ENCODE measurements around the gene PRR5.

PRR5 gene

DNA sequence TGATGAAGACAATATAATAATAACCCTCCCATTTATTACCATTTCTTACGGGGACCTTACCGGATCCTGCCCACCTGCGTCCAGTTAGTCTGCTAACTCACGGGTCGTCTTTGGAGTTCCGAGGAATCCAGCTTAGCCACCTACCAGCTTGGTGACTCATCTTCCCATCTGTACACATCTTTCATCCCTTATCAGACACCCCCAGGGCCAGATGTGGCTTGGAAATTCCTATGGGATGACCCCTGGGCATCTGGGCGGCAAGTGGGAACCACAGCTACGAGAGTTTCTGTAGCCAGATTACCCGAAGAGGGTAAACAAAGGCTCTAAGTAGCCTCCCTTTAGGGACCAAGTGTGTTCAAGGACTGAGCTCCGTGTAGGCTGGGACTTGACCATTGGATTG, 12.8 kb upstream of the PRR5 start:
- Histone ChIP-seq H3K9ac (no peak overlapping the region), H3K27me3 (ENCODE audit: insufficient read depth, low read depth) (peaks cover 6% of the 10 kb centered on the region; the same call in 1 of the 2 replicates), H3K36me3 (ENCODE audit: insufficient read depth) (no peaks in the 10 kb centered on the region), H3K4me3 (IDR thresholded peaks at IDR 0.05; ENCODE audit: insufficient read depth, low read depth, low read length) (no peak overlapping the region), H3K79me2 (ENCODE audit: insufficient read depth, low read depth) (no peaks in the 10 kb centered on the region), H4K20me1 (ENCODE audit: insufficient read depth) (no peaks in the 10 kb centered on the region), H3K4me1 (ENCODE audit: low read depth, poor library complexity, severe bottlenecking) (peaks cover 4% of the 10 kb centered on the region), H3K27ac (no peak overlapping the region), H2AFZ (ENCODE audit: low read depth) (no peak overlapping the region), H3K4me2 (no peak overlapping the region)
- TF ChIP-seq, protein P1, sequence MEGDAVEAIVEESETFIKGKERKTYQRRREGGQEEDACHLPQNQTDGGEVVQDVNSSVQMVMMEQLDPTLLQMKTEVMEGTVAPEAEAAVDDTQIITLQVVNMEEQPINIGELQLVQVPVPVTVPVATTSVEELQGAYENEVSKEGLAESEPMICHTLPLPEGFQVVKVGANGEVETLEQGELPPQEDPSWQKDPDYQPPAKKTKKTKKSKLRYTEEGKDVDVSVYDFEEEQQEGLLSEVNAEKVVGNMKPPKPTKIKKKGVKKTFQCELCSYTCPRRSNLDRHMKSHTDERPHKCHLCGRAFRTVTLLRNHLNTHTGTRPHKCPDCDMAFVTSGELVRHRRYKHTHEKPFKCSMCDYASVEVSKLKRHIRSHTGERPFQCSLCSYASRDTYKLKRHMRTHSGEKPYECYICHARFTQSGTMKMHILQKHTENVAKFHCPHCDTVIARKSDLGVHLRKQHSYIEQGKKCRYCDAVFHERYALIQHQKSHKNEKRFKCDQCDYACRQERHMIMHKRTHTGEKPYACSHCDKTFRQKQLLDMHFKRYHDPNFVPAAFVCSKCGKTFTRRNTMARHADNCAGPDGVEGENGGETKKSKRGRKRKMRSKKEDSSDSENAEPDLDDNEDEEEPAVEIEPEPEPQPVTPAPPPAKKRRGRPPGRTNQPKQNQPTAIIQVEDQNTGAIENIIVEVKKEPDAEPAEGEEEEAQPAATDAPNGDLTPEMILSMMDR (conservative IDR thresholded peaks at IDR 0.05; ENCODE audit: low read depth, low read length), result no peak

DNA sequence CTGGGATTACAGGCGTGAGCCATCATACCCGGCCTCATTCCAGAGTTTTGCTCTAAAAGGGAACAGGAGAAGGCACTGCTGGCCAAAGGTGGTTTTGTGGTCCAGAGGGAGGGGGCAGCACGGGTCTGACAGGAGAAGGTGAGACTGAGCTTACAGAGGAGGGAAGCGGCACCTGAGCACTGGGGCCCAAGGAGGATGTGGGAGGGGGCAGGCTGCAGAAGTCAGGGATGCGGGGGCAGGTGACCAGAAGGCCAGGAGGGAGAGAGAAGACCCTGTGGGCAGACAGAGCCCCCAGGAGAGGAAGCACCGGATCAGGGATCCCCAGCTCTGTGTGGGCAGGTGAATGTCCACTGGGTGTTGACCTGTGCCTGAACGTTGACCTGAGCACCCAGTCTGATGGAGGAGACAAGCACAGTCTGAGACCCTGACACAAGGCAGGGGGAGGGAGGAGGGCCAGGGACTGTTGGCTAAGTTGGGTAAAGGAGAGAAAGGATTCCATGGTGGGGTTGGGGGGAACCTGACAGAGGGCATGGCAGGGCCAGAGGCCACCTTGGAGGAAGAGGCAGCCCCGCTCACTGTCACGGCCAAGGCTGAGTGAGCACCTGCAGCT, 12.0 kb upstream of the PRR5 start:
- Histone ChIP-seq H3K79me2 (ENCODE audit: insufficient read depth, low read depth) (no peaks in the 10 kb centered on the region), H3K36me3 (ENCODE audit: insufficient read depth) (no peaks in the 10 kb centered on the region), H3K4me3 (IDR thresholded peaks at IDR 0.05; ENCODE audit: insufficient read depth, low read depth, low read length) (no peak overlapping the region), H3K4me1 (ENCODE audit: low read depth, poor library complexity, severe bottlenecking) (peaks cover 3% of the 10 kb centered on the region), H2AFZ (ENCODE audit: low read depth) (no peak overlapping the region), H3K9ac (no peak overlapping the region), H3K27ac (no peak overlapping the region), H4K20me1 (ENCODE audit: insufficient read depth) (no peaks in the 10 kb centered on the region), H3K4me2 (no peak overlapping the region), H3K27me3 (ENCODE audit: insufficient read depth, low read depth) (peaks cover 7% of the 10 kb centered on the region; the same call in 1 of the 2 replicates)
- TF ChIP-seq, protein P1 (conservative IDR thresholded peaks at IDR 0.05; ENCODE audit: low read depth, low read length), result no peak

DNA sequence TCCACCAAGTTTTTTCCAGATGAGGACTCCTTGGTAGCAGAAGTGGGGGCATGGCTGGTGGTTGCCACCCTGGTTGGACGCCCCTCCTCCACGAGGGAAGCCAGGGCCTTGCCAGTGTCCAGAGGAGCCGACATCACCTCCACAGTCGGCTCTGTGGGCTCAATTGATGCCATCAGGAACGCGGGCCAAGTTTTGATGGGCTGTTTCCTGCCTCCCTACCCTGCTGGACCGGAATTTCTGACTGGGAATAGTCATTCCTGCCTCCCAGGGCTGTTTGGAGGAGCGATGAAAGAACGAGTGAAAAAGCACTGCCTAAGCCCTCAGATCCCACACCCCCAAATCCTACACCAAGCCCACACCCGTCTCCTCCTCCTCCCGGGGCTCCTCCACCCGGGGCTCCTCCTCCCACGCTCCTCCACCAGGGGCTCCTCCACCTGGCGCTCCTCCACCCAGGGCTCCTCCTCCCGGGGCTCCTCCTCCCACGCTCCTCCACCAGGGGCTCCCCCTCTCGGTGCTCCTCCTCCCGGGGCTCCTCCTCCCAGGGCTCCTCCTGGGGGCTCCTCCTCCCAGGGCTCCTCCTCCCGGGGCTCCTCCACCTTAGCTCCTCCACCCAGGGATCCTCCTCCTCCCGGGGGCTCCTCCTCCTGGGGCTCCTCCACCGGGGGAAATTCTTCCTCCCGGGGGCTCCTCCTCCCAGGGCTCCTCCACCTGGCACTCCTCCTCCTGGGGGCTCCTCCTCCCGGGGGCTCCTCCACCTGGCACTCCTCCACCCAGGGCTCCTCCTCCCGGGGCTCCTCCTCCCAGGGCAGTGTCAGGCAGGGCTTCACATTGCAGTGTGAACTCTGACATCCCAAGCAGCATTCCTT, 10.0 kb upstream of the PRR5 start:
- peaks cover 10% of the 10 kb centered on the region; the same call in 1 of the 2 replicates for H3K27me3 ChIP-seq (ENCODE audit: insufficient read depth, low read depth)
- no peaks in the 10 kb centered on the region for H3K79me2 ChIP-seq (ENCODE audit: insufficient read depth, low read depth)
- H3K9ac ChIP-seq, result no peak overlapping the region
- H3K4me2 ChIP-seq, result no peak overlapping the region
- H2AFZ ChIP-seq (ENCODE audit: low read depth), result no peak overlapping the region
- H3K4me3 ChIP-seq (IDR thresholded peaks at IDR 0.05; ENCODE audit: insufficient read depth, low read depth, low read length), result no peak overlapping the region
- H3K27ac ChIP-seq, result no peak overlapping the region
- TF ChIP-seq, protein P1 (conservative IDR thresholded peaks at IDR 0.05; ENCODE audit: low read depth, low read length), result no peak
- H3K4me1 ChIP-seq (ENCODE audit: low read depth, poor library complexity, severe bottlenecking), result no peaks in the 10 kb centered on the region
- no peaks in the 10 kb centered on the region for H4K20me1 ChIP-seq (ENCODE audit: insufficient read depth)
- no peaks in the 10 kb centered on the region for H3K36me3 ChIP-seq (ENCODE audit: insufficient read depth)

DNA sequence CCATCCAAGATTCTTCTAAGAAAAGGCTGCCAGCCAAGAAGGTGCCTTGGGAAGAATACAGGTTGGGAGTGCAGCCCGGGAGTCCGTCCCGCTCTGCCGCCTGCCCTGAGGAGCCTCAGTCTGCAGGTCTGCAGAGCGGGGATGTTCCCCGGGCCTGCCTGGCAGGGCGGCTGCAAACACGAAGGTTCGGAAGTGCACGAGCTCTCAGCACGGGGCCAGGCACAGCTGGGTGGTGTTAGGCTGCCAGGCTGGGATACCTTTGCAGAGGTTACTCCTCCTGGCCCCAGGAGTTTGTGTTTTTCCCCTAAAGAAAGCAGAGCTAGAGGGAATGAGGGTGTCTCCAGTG, 9.4 kb upstream of the PRR5 start:
- Histone ChIP-seq H3K27ac (no peak overlapping the region), H3K9ac (no peak overlapping the region), H3K79me2 (ENCODE audit: insufficient read depth, low read depth) (no peaks in the 10 kb centered on the region), H4K20me1 (ENCODE audit: insufficient read depth) (no peaks in the 10 kb centered on the region), H3K4me2 (no peak overlapping the region), H3K27me3 (ENCODE audit: insufficient read depth, low read depth) (peaks cover 10% of the 10 kb centered on the region; the same call in 1 of the 2 replicates), H3K4me3 (IDR thresholded peaks at IDR 0.05; ENCODE audit: insufficient read depth, low read depth, low read length) (no peak overlapping the region), H3K4me1 (ENCODE audit: low read depth, poor library complexity, severe bottlenecking) (no peaks in the 10 kb centered on the region), H2AFZ (ENCODE audit: low read depth) (no peak overlapping the region), H3K36me3 (ENCODE audit: insufficient read depth) (no peaks in the 10 kb centered on the region)
- TF ChIP-seq, protein P1 (conservative IDR thresholded peaks at IDR 0.05; ENCODE audit: low read depth, low read length), result no peak
